HEK293T (cell line): ENCODE data around the gene TMED3.
"Not testable (repeated sequence)": the region's sequence is repeated elsewhere in the genome, so short reads cannot be mapped to it uniquely, and the experiment has no call there.

Experiments used
- CTCF ChIA-PET: fragments of 350-600 bp; formaldehyde crosslinking; extraction: SDS; loops from one replicate; lab custom pipeline; 2021; ENCODE audit warnings: antibody characterized with exemption, inconsistent platforms; lab: Yijun Ruan, JAX
- POLR2A ChIA-PET: fragments of 350-600 bp; formaldehyde crosslinking; extraction: SDS; loops from one replicate; lab custom pipeline; 2020; ENCODE audit warnings: antibody characterized with exemption, inconsistent platforms; lab: Yijun Ruan, JAX
- DNase-seq: peaks from one replicate; pipeline ENCODE4 v3.0.0; 2012; ENCODE audit warnings: mixed read lengths; ENCODE audit errors: extremely low spot score
- ARNT ChIP-seq: fragments of 450-650 bp; IDR thresholded peaks from 2 replicates; pipeline ENCODE4 v1.6.1; 2017; ENCODE audit warnings: mild to moderate bottlenecking
- BHLHE40 ChIP-seq: fragments of 450-650 bp; IDR thresholded peaks from 2 replicates; pipeline ENCODE4 v1.6.1; 2016; ENCODE audit warnings: mild to moderate bottlenecking, moderate library complexity, borderline replicate concordance
- CTBP1 ChIP-seq: fragments of 450-650 bp; IDR thresholded peaks from 2 replicates; pipeline ENCODE4 v1.6.1; 2016; ENCODE audit warnings: borderline replicate concordance
- ELF4 ChIP-seq: fragments of 450-650 bp; IDR thresholded peaks from 2 replicates; pipeline ENCODE4 v1.6.1; 2017; ENCODE audit warnings: antibody characterized with exemption
- FOXA1 ChIP-seq: fragments of 450-650 bp; IDR thresholded peaks from 2 replicates; pipeline ENCODE4 v1.6.1; 2016; ENCODE audit warnings: mild to moderate bottlenecking
- FOXK2 ChIP-seq: fragments of 450-650 bp; IDR thresholded peaks from 2 replicates; pipeline ENCODE4 v1.6.1; 2016; ENCODE audit warnings: mild to moderate bottlenecking
- FOXM1 ChIP-seq: fragments of 450-650 bp; IDR thresholded peaks from 2 replicates; pipeline ENCODE4 v1.6.1; 2017; ENCODE audit warnings: mild to moderate bottlenecking, borderline replicate concordance
- HDGF ChIP-seq: fragments of 450-650 bp; IDR thresholded peaks from 2 replicates; pipeline ENCODE4 v1.6.1; 2017; ENCODE audit warnings: antibody characterized with exemption, borderline replicate concordance
- L3MBTL2 ChIP-seq: fragments of 450-650 bp; conservative IDR thresholded peaks from 2 replicates; pipeline ENCODE4 v1.6.1; 2016; ENCODE audit warnings: mild to moderate bottlenecking
- LEF1 ChIP-seq: fragments of 450-650 bp; IDR thresholded peaks from 2 replicates; pipeline ENCODE4 v1.6.1; 2017; ENCODE audit warnings: mild to moderate bottlenecking, borderline replicate concordance
- NFRKB ChIP-seq: fragments of 450-650 bp; IDR thresholded peaks from 2 replicates; pipeline ENCODE4 v1.6.1; 2016; ENCODE audit warnings: mild to moderate bottlenecking, moderate library complexity
- SP1 ChIP-seq: fragments of 450-650 bp; IDR thresholded peaks from 2 replicates; pipeline ENCODE4 v1.6.1; 2017
- SUZ12 ChIP-seq: fragments of 450-650 bp; IDR thresholded peaks from 2 replicates; pipeline ENCODE4 v1.6.1; 2016; ENCODE audit warnings: mild to moderate bottlenecking
- TARDBP ChIP-seq: fragments of 450-650 bp; IDR thresholded peaks from 2 replicates; pipeline ENCODE4 v1.6.1; 2016
- ZNF384 ChIP-seq: fragments of 450-650 bp; IDR thresholded peaks from 2 replicates; pipeline ENCODE4 v1.6.1; 2016
- TF ChIP-seq, protein P1 (sequence below): fragments of 450-650 bp; IDR thresholded peaks from 2 replicates; pipeline ENCODE4 v1.6.1; 2016

The TMED3 gene

DNA sequence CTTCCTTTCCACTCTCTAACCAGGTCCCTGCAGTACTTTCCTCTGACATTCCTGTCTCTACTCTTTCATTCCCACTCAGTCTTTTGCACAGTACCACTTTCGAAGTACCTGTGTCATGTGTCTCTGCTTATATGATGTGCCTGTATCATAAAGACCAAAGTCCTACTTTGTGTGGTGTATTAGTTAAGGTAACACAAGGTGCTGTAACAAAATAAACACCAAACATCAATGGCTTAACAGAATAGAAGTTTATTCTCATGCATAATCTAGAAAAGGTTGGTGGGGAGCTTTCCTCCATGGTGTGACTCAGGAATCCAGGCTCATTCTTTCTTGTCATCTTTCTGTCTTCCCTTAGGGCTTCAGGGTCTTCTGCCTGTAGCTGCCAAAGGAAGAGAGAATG is 3.3 kb downstream of the TMED3 start:
- ChIA-PET CTCF (no interaction called here), POLR2A (no interaction called here)
- DNase-seq = no peak
- TF ChIP-seq ELF4 (no peak), L3MBTL2 (no peak), FOXA1 (no peak), BHLHE40 (no peak), ZNF384 (no peak), LEF1 (no peak), CTBP1 (no peak), TARDBP (no peak), SUZ12 (no peak), FOXM1 (no peak), HDGF (no peak), SP1 (no peak)
- TF ChIP-seq, protein P1, sequence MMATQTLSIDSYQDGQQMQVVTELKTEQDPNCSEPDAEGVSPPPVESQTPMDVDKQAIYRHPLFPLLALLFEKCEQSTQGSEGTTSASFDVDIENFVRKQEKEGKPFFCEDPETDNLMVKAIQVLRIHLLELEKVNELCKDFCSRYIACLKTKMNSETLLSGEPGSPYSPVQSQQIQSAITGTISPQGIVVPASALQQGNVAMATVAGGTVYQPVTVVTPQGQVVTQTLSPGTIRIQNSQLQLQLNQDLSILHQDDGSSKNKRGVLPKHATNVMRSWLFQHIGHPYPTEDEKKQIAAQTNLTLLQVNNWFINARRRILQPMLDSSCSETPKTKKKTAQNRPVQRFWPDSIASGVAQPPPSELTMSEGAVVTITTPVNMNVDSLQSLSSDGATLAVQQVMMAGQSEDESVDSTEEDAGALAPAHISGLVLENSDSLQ = no peak

DNA sequence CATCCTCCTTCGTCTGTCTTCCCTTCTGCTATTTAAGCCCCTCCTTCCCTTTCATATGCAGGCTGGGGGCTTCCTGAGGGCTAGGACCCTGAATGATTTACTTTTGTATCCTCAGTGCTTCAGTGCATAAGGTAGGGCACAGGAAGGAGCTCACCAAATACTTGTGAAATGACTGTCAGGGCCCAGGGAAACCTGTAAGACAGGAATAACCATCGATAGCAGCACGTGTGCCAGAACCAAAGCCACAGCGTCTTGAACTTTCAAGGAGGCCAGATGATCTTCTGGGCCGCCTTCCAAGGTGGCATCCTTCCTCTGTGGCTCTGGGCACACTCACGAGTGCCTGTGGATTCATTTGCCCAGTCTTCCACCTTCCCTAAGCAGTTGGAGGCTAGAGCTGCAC is 3.9 kb downstream of the TMED3 start:
- POLR2A ChIA-PET = no interaction called here
- CTCF ChIA-PET = no interaction called here
- TF ChIP-seq FOXK2 (no peak), NFRKB (no peak)
- no peak for DNase-seq

DNA sequence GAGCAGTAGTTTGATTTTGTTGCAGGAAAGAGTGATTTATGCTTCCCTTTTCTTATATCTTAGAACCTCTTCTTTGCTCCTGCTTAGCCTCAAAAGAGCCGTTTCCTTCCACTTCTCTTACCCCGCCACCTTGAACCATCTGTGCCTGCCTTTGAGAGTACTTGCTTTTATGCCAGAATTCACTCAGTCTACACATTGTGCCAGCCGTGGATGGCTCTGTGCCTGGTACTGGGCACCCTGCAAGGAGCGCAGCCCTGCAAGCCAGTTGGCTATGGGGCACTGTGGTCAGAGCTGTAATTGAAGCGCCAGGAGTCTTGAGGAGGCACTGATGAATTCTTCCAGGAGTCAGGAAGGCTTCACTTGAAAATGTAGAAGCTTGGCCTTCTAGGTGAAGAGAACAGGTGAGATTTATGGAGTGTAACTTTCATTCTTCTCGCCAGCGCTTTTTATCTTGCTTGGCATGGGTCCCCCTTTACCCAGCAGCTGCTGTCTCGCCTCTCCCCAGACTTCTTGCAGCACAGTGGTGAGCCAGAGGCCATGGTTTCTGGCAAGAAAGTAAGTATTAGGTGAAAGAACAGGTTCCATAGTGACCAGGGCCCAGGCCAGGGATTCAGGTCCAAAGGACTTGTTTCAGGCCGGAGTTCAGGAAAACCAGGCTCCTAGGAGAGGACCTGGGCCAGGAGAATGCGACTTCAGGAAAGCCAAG is 4.9 kb downstream of the TMED3 start:
- no peak for TF ChIP-seq FOXK2
- no peak for TF ChIP-seq TARDBP
- no peak for TF ChIP-seq NFRKB
- TF ChIP-seq LEF1 = no peak
- no peak for TF ChIP-seq ZNF384
- TF ChIP-seq BHLHE40 = no peak
- no peak for TF ChIP-seq SP1
- TF ChIP-seq SUZ12 = no peak
- TF ChIP-seq, protein P1 = no peak
- no peak for TF ChIP-seq FOXM1
- no peak for TF ChIP-seq FOXA1
- TF ChIP-seq L3MBTL2 = no peak
- no peak for TF ChIP-seq HDGF
- TF ChIP-seq ELF4 = no peak
- no peak for TF ChIP-seq ARNT
- no peak for TF ChIP-seq CTBP1
- ChIA-PET POLR2A (no interaction called here), CTCF (interaction anchor here (0.6 kb wide), 1 partner anchor 11 kb away, joined by 4 read pairs; no protein-coding TSS in a partner anchor)
- DNase-seq = no peak

DNA sequence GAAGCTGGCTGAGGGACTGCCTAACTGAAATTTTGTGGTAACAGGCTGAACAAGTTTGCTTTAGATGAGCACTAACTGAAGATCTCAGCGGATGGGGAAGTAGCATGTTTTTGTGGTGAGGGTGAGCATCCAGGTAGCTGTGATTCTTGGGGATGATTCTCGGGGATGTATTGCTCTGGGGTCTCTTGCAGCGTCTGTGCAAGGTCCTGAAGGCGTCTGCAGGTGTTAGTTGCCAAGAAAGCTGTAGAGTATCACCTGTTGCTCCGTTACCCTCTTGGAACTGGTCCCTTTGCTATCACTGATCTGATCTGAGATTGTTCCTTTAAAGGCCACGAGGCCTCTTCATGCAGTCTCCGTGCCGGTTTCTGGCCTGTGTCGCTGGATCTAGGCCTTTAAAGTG is 6.0 kb downstream of the TMED3 start:
- CTCF ChIA-PET = no interaction called here
- POLR2A ChIA-PET = no interaction called here
- TF ChIP-seq ARNT = no peak
- TF ChIP-seq SP1 = no peak
- no peak for TF ChIP-seq ELF4
- TF ChIP-seq LEF1 = no peak
- no peak for TF ChIP-seq SUZ12
- TF ChIP-seq HDGF = no peak
- TF ChIP-seq L3MBTL2 = no peak
- no peak for TF ChIP-seq BHLHE40
- no peak for TF ChIP-seq FOXK2
- TF ChIP-seq CTBP1 = no peak
- TF ChIP-seq NFRKB = no peak
- no peak for TF ChIP-seq TARDBP
- TF ChIP-seq, protein P1 = no peak
- TF ChIP-seq FOXA1 = no peak
- TF ChIP-seq ZNF384 = no peak
- no peak for TF ChIP-seq FOXM1

DNA sequence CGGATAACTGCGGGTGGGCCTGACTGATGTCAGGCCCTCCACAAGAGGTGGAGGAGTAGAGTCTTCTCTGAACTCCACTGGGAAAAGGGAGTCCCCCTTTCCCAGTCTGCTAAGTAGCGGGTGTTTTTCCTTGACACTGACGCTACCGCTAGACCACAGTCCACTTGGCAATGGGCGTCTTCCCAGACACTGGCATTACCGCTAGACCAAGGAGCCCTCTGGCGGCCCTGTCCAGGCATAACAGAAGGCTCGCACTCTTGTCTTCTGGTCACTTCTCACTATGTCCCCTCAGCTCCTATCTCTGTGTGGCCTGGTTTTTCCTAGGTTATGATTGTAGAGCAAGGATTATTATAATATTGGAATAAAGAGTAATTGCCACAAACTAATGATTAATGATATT is 9.1 kb downstream of the TMED3 start:
- CTCF ChIA-PET, DNase-seq, POLR2A ChIA-PET: not testable (repeated sequence)

More for the DNA sequence above, 6.0 kb downstream of the TMED3 start:
- DNase-seq = no peak

DNA sequence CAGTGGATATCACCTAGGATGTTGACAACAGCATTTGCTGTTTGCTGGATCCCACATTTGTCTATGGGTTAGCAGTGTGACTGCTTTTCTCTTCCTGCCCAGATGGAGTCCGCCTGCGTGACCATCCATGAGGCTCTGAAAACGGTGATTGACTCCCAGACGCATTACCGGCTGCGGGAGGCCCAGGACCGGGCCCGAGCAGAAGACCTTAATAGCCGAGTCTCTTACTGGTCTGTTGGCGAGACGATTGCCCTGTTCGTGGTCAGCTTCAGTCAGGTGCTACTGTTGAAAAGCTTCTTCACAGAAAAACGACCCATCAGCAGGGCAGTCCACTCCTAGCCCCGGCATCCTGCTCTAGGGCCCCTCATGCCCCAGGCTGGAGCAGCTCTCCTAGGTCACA is 11.0 kb downstream of the TMED3 start:
- CTCF ChIA-PET = no interaction called here

More for the DNA sequence above, 11.0 kb downstream of the TMED3 start:
- POLR2A ChIA-PET = interaction anchor here (1.3 kb wide), 1 partner anchor 11 kb away, joined by 3 read pairs; the partner anchor contains the start of gene TMED3
- no peak for DNase-seq
- no peak for TF ChIP-seq NFRKB
- no peak for TF ChIP-seq ELF4
- TF ChIP-seq ZNF384 = no peak
- TF ChIP-seq, protein P1 = no peak
- no peak for TF ChIP-seq ARNT
- no peak for TF ChIP-seq L3MBTL2
- TF ChIP-seq BHLHE40 = no peak
- TF ChIP-seq FOXA1 = no peak
- no peak for TF ChIP-seq CTBP1
- TF ChIP-seq FOXM1 = no peak
- no peak for TF ChIP-seq LEF1
- TF ChIP-seq SUZ12 = no peak
- no peak for TF ChIP-seq FOXK2
- TF ChIP-seq TARDBP = no peak
- TF ChIP-seq HDGF = no peak
- TF ChIP-seq SP1 = no peak
